AG04450 (cell line): ENCODE data around the gene RAB10. TPM values are rescaled to one million over a fixed set of nuclear protein-coding genes. Genes with fewer than 3 reads are reported as not detected.

Source experiments
- CTCF ChIA-PET: fragments of 300-600, 350-600 bp; formaldehyde crosslinking; extraction: SDS; loops from one replicate; lab custom pipeline; 2022; ENCODE audit warnings: antibody characterized with exemption, inconsistent platforms; lab: Charles Lee
- POLR2A ChIA-PET: fragments of 350-600 bp; formaldehyde crosslinking; extraction: SDS; loops from one replicate; lab custom pipeline; 2021; ENCODE audit warnings: antibody characterized with exemption, inconsistent platforms; lab: Yijun Ruan, JAX
- DNase-seq: peaks from one replicate; pipeline ENCODE4 v3.0.0-alpha.2; 2011; ENCODE audit warnings: low read depth, low spot score
- H3K27ac ChIP-seq: one replicate; pipeline ENCODE4 v1.5.1; 2012; ENCODE audit warnings: low read depth, low read length, control low read depth
- H3K27me3 ChIP-seq: one replicate; pipeline ENCODE4 v1.6.0; 2012; ENCODE audit warnings: low read length; ENCODE audit not compliant: control insufficient read depth, insufficient read depth
- H3K4me3 ChIP-seq: 2 replicates; pipeline ENCODE4 v1.5.1; 2011; ENCODE audit warnings: mild to moderate bottlenecking, low read depth, low read length, control low read depth
- H3K9me3 ChIP-seq: 2 replicates; pipeline ENCODE4 v1.5.1; 2012; ENCODE audit warnings: low read length; ENCODE audit not compliant: control insufficient read depth, insufficient read depth
- polyA plus RNA-seq: library from polyadenylated mRNA; depleted of rRNA; stranded (reverse); fragments of >200 nt; gene quantifications from 2 replicates; pipeline ENCODE4 v1.2.3, GENCODE V29; 2011
- TF ChIP-seq, protein P1 (sequence below): IDR thresholded peaks from 2 replicates; pipeline ENCODE4 v1.5.1; 2011; ENCODE audit warnings: low read depth, low read length, control low read depth, inconsistent platforms

The RAB10 gene
- polyA plus RNA-seq, 1 experiment, result 178 TPM

DNA sequence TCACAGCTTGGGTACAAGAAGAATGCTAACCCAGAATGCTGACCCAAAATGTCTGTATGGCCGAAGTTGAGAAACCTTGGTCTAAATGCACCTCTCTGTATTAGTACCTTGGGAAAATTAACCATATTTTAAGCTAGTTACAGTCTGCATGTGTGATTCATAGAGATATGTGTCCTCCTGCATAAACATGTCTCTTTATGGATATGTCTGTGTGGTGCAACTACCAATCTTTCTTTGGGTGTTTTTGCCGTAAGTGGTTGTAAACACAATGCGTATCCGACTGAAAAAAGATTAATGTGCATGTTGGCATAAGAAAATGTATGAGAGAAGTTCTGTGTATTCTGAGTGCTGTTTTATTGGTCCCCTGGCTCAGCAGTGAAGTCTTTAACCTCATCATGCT, 84.8 kb downstream of the RAB10 start:
- Histone ChIP-seq H3K4me3 (no peak overlapping the region), H3K9me3 (no peaks in the 10 kb centered on the region), H3K27ac (no peak overlapping the region), H3K27me3 (no peaks in the 10 kb centered on the region)
- CTCF ChIA-PET, result interaction anchor here (1.0 kb wide), 1 partner anchor 31 kb away, joined by 3 read pairs; no protein-coding TSS in a partner anchor
- POLR2A ChIA-PET, result no interaction called here
- TF ChIP-seq, protein P1, sequence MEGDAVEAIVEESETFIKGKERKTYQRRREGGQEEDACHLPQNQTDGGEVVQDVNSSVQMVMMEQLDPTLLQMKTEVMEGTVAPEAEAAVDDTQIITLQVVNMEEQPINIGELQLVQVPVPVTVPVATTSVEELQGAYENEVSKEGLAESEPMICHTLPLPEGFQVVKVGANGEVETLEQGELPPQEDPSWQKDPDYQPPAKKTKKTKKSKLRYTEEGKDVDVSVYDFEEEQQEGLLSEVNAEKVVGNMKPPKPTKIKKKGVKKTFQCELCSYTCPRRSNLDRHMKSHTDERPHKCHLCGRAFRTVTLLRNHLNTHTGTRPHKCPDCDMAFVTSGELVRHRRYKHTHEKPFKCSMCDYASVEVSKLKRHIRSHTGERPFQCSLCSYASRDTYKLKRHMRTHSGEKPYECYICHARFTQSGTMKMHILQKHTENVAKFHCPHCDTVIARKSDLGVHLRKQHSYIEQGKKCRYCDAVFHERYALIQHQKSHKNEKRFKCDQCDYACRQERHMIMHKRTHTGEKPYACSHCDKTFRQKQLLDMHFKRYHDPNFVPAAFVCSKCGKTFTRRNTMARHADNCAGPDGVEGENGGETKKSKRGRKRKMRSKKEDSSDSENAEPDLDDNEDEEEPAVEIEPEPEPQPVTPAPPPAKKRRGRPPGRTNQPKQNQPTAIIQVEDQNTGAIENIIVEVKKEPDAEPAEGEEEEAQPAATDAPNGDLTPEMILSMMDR, result no peak
- no peak for DNase-seq

DNA sequence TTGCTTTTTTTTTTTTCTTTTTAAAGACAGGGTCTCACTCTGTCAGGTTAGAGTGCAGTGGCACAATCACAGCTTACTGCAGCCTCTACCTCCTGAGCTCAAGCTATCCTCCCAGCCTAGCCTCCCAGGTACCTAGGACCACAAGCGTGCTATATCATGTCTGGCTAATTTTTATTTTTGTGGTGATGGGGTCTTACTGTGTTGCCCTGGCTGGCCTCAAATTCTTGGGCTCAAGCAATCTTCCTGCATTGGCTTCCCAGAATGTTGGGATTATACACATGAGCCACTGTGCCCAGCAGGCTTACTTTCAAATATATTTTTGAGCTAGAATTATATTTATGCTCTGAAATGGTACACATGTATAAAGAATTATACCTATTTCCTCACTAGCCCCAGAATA, 85.6 kb downstream of the RAB10 start:
- TF ChIP-seq, protein P1, result no peak
- no peaks in the 10 kb centered on the region for H3K27me3 ChIP-seq
- H3K9me3 ChIP-seq, result no peaks in the 10 kb centered on the region
- no peak overlapping the region for H3K4me3 ChIP-seq
- POLR2A ChIA-PET, result no interaction called here
- H3K27ac ChIP-seq, result no peak overlapping the region
- CTCF ChIA-PET, result interaction anchor here (1.0 to 1.3 kb wide), 2 partner anchors 31 to 168 kb away, joined by 3 to 6 read pairs; no protein-coding TSS in a partner anchor
- no peak for DNase-seq

DNA sequence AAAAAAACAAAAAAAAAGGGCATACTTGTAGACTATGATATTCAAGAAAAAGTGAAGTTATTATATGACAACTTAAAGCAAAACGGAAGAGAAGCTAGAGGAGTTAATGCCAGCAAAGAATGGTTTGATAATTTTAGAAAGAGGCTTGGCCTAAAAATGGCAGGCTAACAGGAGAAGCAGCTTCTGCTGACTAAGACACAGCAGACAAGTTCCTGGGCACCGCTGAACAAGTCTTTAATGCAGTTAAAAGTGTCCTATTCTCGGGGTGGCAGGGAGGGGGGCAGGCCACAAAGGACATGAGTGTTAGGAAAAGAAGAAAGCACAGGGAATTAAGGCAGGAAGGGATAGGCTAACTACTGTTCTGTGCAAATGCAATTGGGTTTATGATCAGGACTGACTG, 88.7 kb downstream of the RAB10 start:
- POLR2A ChIA-PET, result no interaction called here
- TF ChIP-seq, protein P1, result no peak
- no peaks in the 10 kb centered on the region for H3K9me3 ChIP-seq
- no peak overlapping the region for H3K27ac ChIP-seq
- H3K4me3 ChIP-seq, result no peak overlapping the region
- H3K27me3 ChIP-seq, result no peaks in the 10 kb centered on the region
- no peak for DNase-seq
- CTCF ChIA-PET, result interaction anchor here (1.0 to 2.1 kb wide), 2 partner anchors 22 to 172 kb away, joined by 4 to 6 read pairs; no protein-coding TSS in a partner anchor

DNA sequence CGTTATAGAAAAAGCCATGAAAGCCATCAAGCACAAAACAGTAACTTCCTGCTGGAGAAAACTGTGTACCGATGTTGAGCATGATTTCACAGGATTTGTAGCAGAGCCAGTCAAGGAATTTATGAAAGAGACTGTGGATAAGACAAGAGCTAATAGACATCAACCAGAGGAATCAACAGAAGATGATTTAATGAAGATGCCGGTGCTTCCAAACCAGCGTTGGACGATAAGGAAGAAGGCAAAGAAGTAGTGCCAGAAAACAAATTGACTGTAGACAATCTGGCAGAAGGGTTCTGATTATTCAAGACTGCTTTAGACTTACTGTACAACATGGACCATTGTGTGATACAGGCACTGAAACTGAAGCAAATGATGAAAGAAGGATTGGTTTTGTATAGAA, 89.5 kb downstream of the RAB10 start:
- DNase-seq, result no peak

DNA sequence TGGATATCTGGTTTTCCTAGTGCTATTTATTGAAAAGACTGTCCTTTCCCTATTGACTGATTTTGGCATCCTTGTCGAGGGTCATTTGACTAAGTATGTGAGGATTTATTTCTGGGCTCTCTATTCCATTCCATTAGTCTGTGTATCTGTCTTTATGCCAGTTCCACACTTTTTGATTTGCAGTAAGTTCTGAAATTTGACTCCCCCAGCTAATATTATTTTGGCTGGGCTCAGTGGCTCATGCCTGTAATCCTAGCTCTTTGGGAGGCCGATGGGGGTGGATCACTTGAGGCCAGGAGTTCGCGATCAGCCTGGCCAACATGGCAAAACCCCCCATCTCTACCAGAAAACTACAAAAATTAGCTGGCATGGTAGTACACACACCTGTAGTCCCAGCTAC, 92.2 kb downstream of the RAB10 start:
- no peak for DNase-seq
- H3K4me3 ChIP-seq, result no peak overlapping the region
- H3K27ac ChIP-seq, result no peak overlapping the region
- ChIA-PET CTCF (no interaction called here), POLR2A (no interaction called here)
- no peaks in the 10 kb centered on the region for H3K27me3 ChIP-seq
- TF ChIP-seq, protein P1, result no peak
- H3K9me3 ChIP-seq, result no peaks in the 10 kb centered on the region

More for the DNA sequence above, 89.5 kb downstream of the RAB10 start:
- ChIA-PET CTCF (no interaction called here), POLR2A (no interaction called here)
- no peaks in the 10 kb centered on the region for H3K27me3 ChIP-seq
- TF ChIP-seq, protein P1, result no peak
- no peaks in the 10 kb centered on the region for H3K9me3 ChIP-seq
- no peak overlapping the region for H3K27ac ChIP-seq
- no peak overlapping the region for H3K4me3 ChIP-seq
